Ishikawa (cell line): Measurements from ENCODE around the gene CCDC93.

ENCODE experiments used
- EP300 ChIP-seq: IDR thresholded peaks from 2 replicates; pipeline ENCODE4 v1.6.1; 2012; ENCODE audit warnings: borderline replicate concordance
- MAX ChIP-seq: IDR thresholded peaks from 2 replicates; pipeline ENCODE4 v1.6.1; 2012
- RAD21 ChIP-seq: IDR thresholded peaks from 2 replicates; pipeline ENCODE4 v1.6.1; 2012; ENCODE audit warnings: low read depth
- TAF1 ChIP-seq: IDR thresholded peaks from 2 replicates; pipeline ENCODE4 v1.6.1; 2012; ENCODE audit warnings: low read depth, mild to moderate bottlenecking

- TF ChIP-seq TAF1 = no peak
- TF ChIP-seq RAD21 = no peak
- TF ChIP-seq MAX = no peak
- no peak for TF ChIP-seq EP300
These were observed 64.1 kb downstream of the CCDC93 start for GRCh38 chr2:117949806-117950205.
